Measurements from ENCODE around the gene SFPQ.

- TF ChIP-seq CTCF (IDR thresholded peaks at IDR 0.05; ENCODE audit: poor library complexity) (no peak), EZH2 (IDR thresholded peaks at IDR 0.05; ENCODE audit: borderline replicate concordance) (no peak)
These were observed 14.0 kb downstream of the SFPQ start for GRCh38 chr1:35178874-35179380.
